Measurements from ENCODE around the gene HDHD3. TPM values are rescaled to one million over a fixed set of nuclear protein-coding genes. Genes with fewer than 3 reads are reported as not detected.

The HDHD3 gene
- total RNA-seq, 4 donors from 2014 or later, result 24.9 to 69.0 (median 58.6) TPM

DNA sequence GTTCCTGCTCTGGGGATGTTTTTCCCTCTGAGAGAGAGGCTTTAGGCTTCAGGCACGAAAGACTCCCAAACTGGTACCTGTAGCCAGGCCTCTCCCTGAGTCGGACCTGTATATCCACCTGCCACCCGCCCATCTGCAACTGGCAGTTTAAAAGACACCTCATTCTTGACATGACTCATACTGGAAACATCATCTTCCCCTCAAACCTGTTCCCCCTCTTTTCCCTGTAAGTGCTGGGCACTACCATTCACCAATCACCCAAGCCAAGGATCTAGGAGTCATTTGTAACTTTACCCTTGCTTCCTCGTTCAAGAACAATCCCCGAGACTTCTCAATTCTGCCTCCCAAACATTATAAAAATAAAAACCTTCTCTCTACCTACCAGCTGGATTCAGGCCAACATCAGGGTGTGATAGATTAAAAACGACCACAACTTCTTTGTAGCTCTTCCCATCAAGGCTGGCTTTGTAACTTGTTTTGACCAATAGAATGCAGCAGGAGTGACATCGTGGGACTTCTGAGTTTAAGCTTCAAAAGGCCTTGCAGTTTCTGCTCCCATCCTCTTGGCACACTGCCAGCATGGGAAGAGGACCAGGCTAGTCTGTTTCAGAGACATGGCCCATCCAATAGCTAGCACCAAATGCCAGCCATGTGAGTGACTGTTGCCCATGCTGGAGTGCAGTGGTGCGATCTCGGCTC is 34.9 kb downstream of the HDHD3 start:
- 50% methylated on average over 8 of the region's 9 CpGs for WGBS
- H3K4me3 ChIP-seq, result no peak overlapping the region
- peak overlapping the region; percentile 84 for H3K27ac ChIP-seq
- no peaks in the 10 kb centered on the region for H3K36me3 ChIP-seq
- TF ChIP-seq POLR2A (IDR thresholded peaks at IDR 0.05), result no peak
- TF ChIP-seq EP300 (IDR thresholded peaks at IDR 0.05), result no peak
- TF ChIP-seq, protein P1, sequence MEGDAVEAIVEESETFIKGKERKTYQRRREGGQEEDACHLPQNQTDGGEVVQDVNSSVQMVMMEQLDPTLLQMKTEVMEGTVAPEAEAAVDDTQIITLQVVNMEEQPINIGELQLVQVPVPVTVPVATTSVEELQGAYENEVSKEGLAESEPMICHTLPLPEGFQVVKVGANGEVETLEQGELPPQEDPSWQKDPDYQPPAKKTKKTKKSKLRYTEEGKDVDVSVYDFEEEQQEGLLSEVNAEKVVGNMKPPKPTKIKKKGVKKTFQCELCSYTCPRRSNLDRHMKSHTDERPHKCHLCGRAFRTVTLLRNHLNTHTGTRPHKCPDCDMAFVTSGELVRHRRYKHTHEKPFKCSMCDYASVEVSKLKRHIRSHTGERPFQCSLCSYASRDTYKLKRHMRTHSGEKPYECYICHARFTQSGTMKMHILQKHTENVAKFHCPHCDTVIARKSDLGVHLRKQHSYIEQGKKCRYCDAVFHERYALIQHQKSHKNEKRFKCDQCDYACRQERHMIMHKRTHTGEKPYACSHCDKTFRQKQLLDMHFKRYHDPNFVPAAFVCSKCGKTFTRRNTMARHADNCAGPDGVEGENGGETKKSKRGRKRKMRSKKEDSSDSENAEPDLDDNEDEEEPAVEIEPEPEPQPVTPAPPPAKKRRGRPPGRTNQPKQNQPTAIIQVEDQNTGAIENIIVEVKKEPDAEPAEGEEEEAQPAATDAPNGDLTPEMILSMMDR (IDR thresholded peaks at IDR 0.05), result no peak
- TF ChIP-seq POLR2AphosphoS5 (IDR thresholded peaks at IDR 0.05), result peak in 2 of 3 donors; percentile 19 to 34
- no peaks in the 10 kb centered on the region for H3K9me3 ChIP-seq
- no peak for DNase-seq (ENCODE audit: low spot score in 2 of 2)
- no peaks in the 10 kb centered on the region for H3K27me3 ChIP-seq
- H3K4me1 ChIP-seq, result peaks cover 27% of the 10 kb centered on the region

DNA sequence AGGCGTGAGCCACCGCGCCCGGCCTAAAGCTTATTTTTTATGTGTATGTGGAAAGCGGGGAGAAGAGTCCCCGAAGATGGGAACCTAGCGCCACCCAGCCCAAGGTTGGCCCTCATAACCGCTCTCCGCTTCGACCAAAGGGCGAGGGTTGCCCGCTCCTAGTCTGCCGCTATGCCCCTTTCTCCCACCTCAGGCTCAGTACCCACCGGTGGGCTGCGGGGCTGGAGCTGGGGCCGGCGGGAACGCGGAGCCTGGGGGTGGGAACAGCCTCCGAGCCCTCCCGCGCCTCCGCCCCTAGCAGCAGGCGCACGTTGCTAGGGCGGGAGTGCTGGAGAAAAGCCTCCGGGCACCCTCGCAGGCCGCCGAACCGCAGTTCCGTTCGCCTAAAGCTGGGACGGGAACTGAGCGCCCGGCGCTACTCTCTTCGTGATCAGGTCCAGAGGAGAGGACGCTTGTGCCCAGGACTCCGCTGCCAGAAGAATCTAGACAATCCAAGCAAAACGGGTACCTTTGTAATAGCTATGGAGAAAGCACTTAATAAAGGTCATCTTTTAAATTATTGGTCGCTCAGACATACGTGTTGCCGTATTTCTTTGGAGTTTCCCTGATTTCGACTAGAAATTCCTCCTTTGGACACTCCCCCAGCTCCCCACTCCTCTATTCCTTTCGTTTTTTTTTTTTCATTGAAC is 36.6 kb downstream of the HDHD3 start, which contains the start of gene WDR31:
TSS of gene WDR31 (minus strand) at position 265 of the 689 bp plus-strand sequence. CDS start 8,253 bp downstream, outside the sequence.
- peak within 1 kb of the TSS; percentile 78 for H3K4me3 ChIP-seq
- H3K27ac ChIP-seq, result peak within 1 kb of the TSS; percentile 84
- TF ChIP-seq, protein P1 (IDR thresholded peaks at IDR 0.05), result no peak
- TF ChIP-seq POLR2AphosphoS5 (IDR thresholded peaks at IDR 0.05) (peak in 2 of 3 donors; percentile 51 to 77), POLR2A (IDR thresholded peaks at IDR 0.05) (peak in 1 of 2 donors; percentile 21)
- H3K4me1 ChIP-seq, result peaks cover 27% of the 10 kb centered on the region
- H3K36me3 ChIP-seq, result no peaks in the 10 kb centered on the region
- H3K9me3 ChIP-seq, result no peaks in the 10 kb centered on the region
- no peaks in the 10 kb centered on the region for H3K27me3 ChIP-seq
- WGBS, result under 1% methylated on average over 29 of the region's 46 CpGs
- peak; percentile 89 to 91 for DNase-seq (ENCODE audit: low spot score in 2 of 2)

DNA sequence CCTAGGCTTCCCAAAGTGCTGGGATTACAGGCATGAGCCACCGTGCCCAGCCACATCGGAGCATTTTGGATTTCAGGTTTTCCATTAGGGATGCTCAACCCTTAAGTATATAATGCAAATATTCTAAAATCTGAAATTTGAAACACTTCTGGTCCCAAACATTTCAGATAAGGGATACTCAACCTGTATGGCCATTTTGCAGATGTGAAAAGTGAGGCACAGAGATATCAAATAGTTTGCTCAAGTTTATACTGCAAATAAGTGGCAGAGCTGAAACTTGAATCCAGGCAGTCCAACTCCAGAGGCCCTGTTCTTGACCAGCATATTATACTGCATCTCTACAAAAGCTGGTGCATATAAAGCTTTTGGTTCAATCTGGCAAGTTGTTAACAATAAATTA is 39.1 kb downstream of the HDHD3 start:
- H3K4me3 ChIP-seq, result no peak overlapping the region
- H3K9me3 ChIP-seq, result no peaks in the 10 kb centered on the region
- TF ChIP-seq, protein P1 (IDR thresholded peaks at IDR 0.05), result no peak
- TF ChIP-seq POLR2AphosphoS5 (IDR thresholded peaks at IDR 0.05), result no peak
- TF ChIP-seq EP300 (IDR thresholded peaks at IDR 0.05), result no peak
- no peak for TF ChIP-seq POLR2A (IDR thresholded peaks at IDR 0.05)
- no peaks in the 10 kb centered on the region for H3K36me3 ChIP-seq
- H3K27me3 ChIP-seq, result no peaks in the 10 kb centered on the region
- H3K4me1 ChIP-seq, result peaks cover 21% of the 10 kb centered on the region
- no peak for DNase-seq (ENCODE audit: low spot score in 2 of 2)
- no peak overlapping the region for H3K27ac ChIP-seq
- 96% methylated on average over 2 of the region's 2 CpGs for WGBS

DNA sequence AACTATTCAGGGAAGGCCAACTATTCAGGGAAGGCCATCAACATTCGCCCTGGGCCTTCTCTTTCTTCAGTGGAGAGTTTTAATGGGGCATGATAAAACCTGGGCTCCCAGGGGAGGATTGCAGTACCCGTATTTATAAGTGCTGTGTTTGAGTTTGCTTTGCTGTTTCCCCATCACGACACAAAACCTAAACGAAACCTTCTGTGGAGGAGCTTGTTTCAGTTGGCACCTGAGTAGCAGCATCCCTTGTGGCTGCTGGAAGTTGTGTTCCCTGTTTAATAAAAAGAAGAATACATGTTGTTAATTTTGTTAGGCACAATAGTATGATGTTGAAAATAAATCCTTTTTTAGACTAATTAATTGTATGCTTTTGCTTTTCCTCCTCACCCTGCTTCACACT is 45.0 kb downstream of the HDHD3 start:
- Histone ChIP-seq H3K4me1 (no peaks in the 10 kb centered on the region), H3K27ac (no peak overlapping the region), H3K27me3 (no peaks in the 10 kb centered on the region), H3K36me3 (peaks cover 10% of the 10 kb centered on the region), H3K4me3 (no peak overlapping the region), H3K9me3 (no peaks in the 10 kb centered on the region)
- TF ChIP-seq EP300 (IDR thresholded peaks at IDR 0.05) (no peak), POLR2AphosphoS5 (IDR thresholded peaks at IDR 0.05) (no peak), POLR2A (IDR thresholded peaks at IDR 0.05) (no peak)
- TF ChIP-seq, protein P1 (IDR thresholded peaks at IDR 0.05), result no peak
- 71% methylated on average over 4 of the region's 4 CpGs for WGBS
- no peak for DNase-seq (ENCODE audit: low spot score in 2 of 2)

Measured in suprapubic skin (tissue), 4 donors.